ENCODE measurements around the gene AKNA. TPM values are rescaled to one million over a fixed set of nuclear protein-coding genes. Genes with fewer than 3 reads are reported as not detected.

Gene AKNA
- total and polyA plus RNA-seq, 2 of the 8 experiments (the other 6 are each of a cell fraction or from before 2014, with no cell fraction given) = 21.0 to 27.4 TPM

GRCh38 chr9:114294664-114295063, 93.1 kb downstream of the AKNA start:
- DNase-seq (ENCODE audit: low read depth in 1 of 2, low spot score in 2 of 2) (no peak), FAIRE-seq (no peak)
- ChIA-PET CTCF (ENCODE audit: partially characterized antibody) (interaction anchor here (1.2 to 2.0 kb wide), 3 partner anchors 144 to 199 kb away, joined by 3 to 10 read pairs (median 3); no protein-coding TSS in a partner anchor), POLR2A (ENCODE audit: partially characterized antibody) (interaction anchor here (0.6 kb wide), 1 partner anchor 179 kb away, joined by 3 read pairs; no protein-coding TSS in a partner anchor)
- Histone ChIP-seq H3K36me3 (ENCODE audit: control insufficient read depth in 2 of 4, insufficient read depth in 4 of 4, low read length in 3 of 4) (peaks cover 3 to 32% (median 17%) of the 10 kb centered on the region in 4 experiments; a peak in 6 of 8 replicates), H3K14ac (ENCODE audit: insufficient read length) (no peak overlapping the region), H3K23me2 (ENCODE audit: low read depth, low read length) (no peaks in the 10 kb centered on the region), H3K4me2 (ENCODE audit: insufficient read depth in 1 of 2, low read depth in 2 of 2, low read length in 2 of 2) (no peak overlapping the region), H2BK5ac (ENCODE audit: low read depth, low read length) (no peak overlapping the region), H4K20me1 (replicated peaks in 1 of 2; ENCODE audit: control insufficient read depth in 1 of 2, insufficient read depth in 2 of 2, low read length in 2 of 2) (peaks cover 0 to 4% of the 10 kb centered on the region in 2 experiments), H2BK20ac (ENCODE audit: low read length) (no peak overlapping the region), H2BK12ac (ENCODE audit: low read depth, low read length) (no peak overlapping the region), H3K18ac (ENCODE audit: extremely low read depth, low read length) (no peak overlapping the region), H3K9me3 (ENCODE audit: insufficient read depth in 2 of 2, low read depth in 1 of 2, low read length in 1 of 2) (peaks cover 0 to 10% of the 10 kb centered on the region in 2 experiments; a peak in 2 of 4 replicates), H3K27ac (ENCODE audit: low read depth, low read length) (no peak overlapping the region), H2BK15ac (ENCODE audit: low read length) (no peak overlapping the region), H4K91ac (replicated peaks; ENCODE audit: insufficient read length, low read length) (no peak overlapping the region), H3K4me1 (replicated peaks in 1 of 4; ENCODE audit: control insufficient read depth in 3 of 4, insufficient read depth in 4 of 4, low read length in 3 of 4) (no peaks in the 10 kb centered on the region), H4K5ac (ENCODE audit: insufficient read length, low read depth, low read length) (no peak overlapping the region), H3K79me2 (ENCODE audit: control insufficient read depth in 1 of 2, insufficient read depth in 2 of 2, low read length in 2 of 2) (no peaks in the 10 kb centered on the region), H2AK5ac (ENCODE audit: low read depth, low read length) (no peak overlapping the region), H3K9ac (replicated peaks in 1 of 4; ENCODE audit: extremely low read depth in 1 of 4, low read depth in 3 of 4, low read length in 3 of 4) (no peak overlapping the region), H3K79me1 (ENCODE audit: low read depth, low read length) (no peaks in the 10 kb centered on the region), H3K56ac (replicated peaks; ENCODE audit: insufficient read length, low read depth, low read length) (no peak overlapping the region), H3K27me3 (replicated peaks in 1 of 4; ENCODE audit: control insufficient read depth in 3 of 4, extremely low read depth in 1 of 4, insufficient read depth in 3 of 4, low read length in 3 of 4) (no peaks in the 10 kb centered on the region), H4K8ac (ENCODE audit: extremely low read depth, insufficient read depth, low read length) (no peak overlapping the region), H3K23ac (ENCODE audit: insufficient read length) (no peak overlapping the region), H2AFZ (ENCODE audit: low read length) (no peak overlapping the region), H2BK120ac (replicated peaks; ENCODE audit: low read depth, low read length) (no peak overlapping the region), H3K4me3 (ENCODE audit: extremely low read depth in 1 of 4, insufficient read depth in 2 of 4, low read depth in 3 of 4, low read length in 4 of 4) (no peak overlapping the region), H3K4ac (replicated peaks; ENCODE audit: insufficient read length, low read depth, low read length) (no peak overlapping the region)
- no peak for TF ChIP-seq CHD7 (IDR thresholded peaks at IDR 0.05; ENCODE audit: insufficient replicate concordance, low read length)
